ENCODE data around the gene CNGA2.

Gene CNGA2

GRCh38 chrX:151763711-151764110 lies 29.2 kb downstream of the CNGA2 start:
- Histone ChIP-seq H4K20me1 (ENCODE audit: insufficient read depth) (no peaks in the 10 kb centered on the region), H3K4me3 (IDR thresholded peaks at IDR 0.05; ENCODE audit: insufficient read depth, low read depth, low read length) (no peak overlapping the region), H3K4me2 (no peak overlapping the region), H3K79me2 (ENCODE audit: insufficient read depth, low read depth) (no peaks in the 10 kb centered on the region), H3K9ac (no peak overlapping the region), H3K27me3 (ENCODE audit: insufficient read depth, low read depth) (no peaks in the 10 kb centered on the region), H3K36me3 (ENCODE audit: insufficient read depth) (no peaks in the 10 kb centered on the region), H3K4me1 (ENCODE audit: low read depth, poor library complexity, severe bottlenecking) (no peaks in the 10 kb centered on the region), H2AFZ (ENCODE audit: low read depth) (no peak overlapping the region), H3K27ac (no peak overlapping the region)
- no peak for TF ChIP-seq CTCF (conservative IDR thresholded peaks at IDR 0.05; ENCODE audit: low read depth, low read length)

- H3K27me3 ChIP-seq (ENCODE audit: insufficient read depth, low read depth), result no peaks in the 10 kb centered on the region
- no peak overlapping the region for H3K4me3 ChIP-seq (IDR thresholded peaks at IDR 0.05; ENCODE audit: insufficient read depth, low read depth, low read length)
- no peaks in the 10 kb centered on the region for H3K79me2 ChIP-seq (ENCODE audit: insufficient read depth, low read depth)
- no peak for TF ChIP-seq CTCF (conservative IDR thresholded peaks at IDR 0.05; ENCODE audit: low read depth, low read length)
- H3K4me1 ChIP-seq (ENCODE audit: low read depth, poor library complexity, severe bottlenecking), result no peaks in the 10 kb centered on the region
- H3K4me2 ChIP-seq, result no peak overlapping the region
- H3K27ac ChIP-seq, result no peak overlapping the region
- H2AFZ ChIP-seq (ENCODE audit: low read depth), result no peak overlapping the region
- H3K36me3 ChIP-seq (ENCODE audit: insufficient read depth), result no peaks in the 10 kb centered on the region
- no peaks in the 10 kb centered on the region for H4K20me1 ChIP-seq (ENCODE audit: insufficient read depth)
- no peak overlapping the region for H3K9ac ChIP-seq
Observed at GRCh38 chrX:151765026-151765425, 30.5 kb downstream of the CNGA2 start.

GRCh38 chrX:151771726-151772125 lies 37.2 kb downstream of the CNGA2 start:
- Histone ChIP-seq H4K20me1 (ENCODE audit: insufficient read depth) (no peaks in the 10 kb centered on the region), H3K27me3 (ENCODE audit: insufficient read depth, low read depth) (no peaks in the 10 kb centered on the region), H3K79me2 (ENCODE audit: insufficient read depth, low read depth) (no peaks in the 10 kb centered on the region), H3K27ac (no peak overlapping the region), H3K4me1 (ENCODE audit: low read depth, poor library complexity, severe bottlenecking) (no peaks in the 10 kb centered on the region), H3K36me3 (ENCODE audit: insufficient read depth) (no peaks in the 10 kb centered on the region), H3K9ac (no peak overlapping the region), H3K4me2 (no peak overlapping the region), H2AFZ (ENCODE audit: low read depth) (no peak overlapping the region), H3K4me3 (IDR thresholded peaks at IDR 0.05; ENCODE audit: insufficient read depth, low read depth, low read length) (no peak overlapping the region)
- no peak for TF ChIP-seq CTCF (conservative IDR thresholded peaks at IDR 0.05; ENCODE audit: low read depth, low read length)

- H3K27me3 ChIP-seq (ENCODE audit: insufficient read depth, low read depth), result no peaks in the 10 kb centered on the region
- H4K20me1 ChIP-seq (ENCODE audit: insufficient read depth), result no peaks in the 10 kb centered on the region
- no peak overlapping the region for H3K27ac ChIP-seq
- H3K4me3 ChIP-seq (IDR thresholded peaks at IDR 0.05; ENCODE audit: insufficient read depth, low read depth, low read length), result no peak overlapping the region
- no peaks in the 10 kb centered on the region for H3K36me3 ChIP-seq (ENCODE audit: insufficient read depth)
- H3K79me2 ChIP-seq (ENCODE audit: insufficient read depth, low read depth), result no peaks in the 10 kb centered on the region
- H3K4me2 ChIP-seq, result no peak overlapping the region
- H3K4me1 ChIP-seq (ENCODE audit: low read depth, poor library complexity, severe bottlenecking), result no peaks in the 10 kb centered on the region
- no peak for TF ChIP-seq CTCF (conservative IDR thresholded peaks at IDR 0.05; ENCODE audit: low read depth, low read length)
- H3K9ac ChIP-seq, result no peak overlapping the region
- H2AFZ ChIP-seq (ENCODE audit: low read depth), result no peak overlapping the region
Observed at GRCh38 chrX:151773434-151773833, 38.9 kb downstream of the CNGA2 start.

- Histone ChIP-seq H3K79me2 (ENCODE audit: insufficient read depth, low read depth) (no peaks in the 10 kb centered on the region), H3K4me2 (no peak overlapping the region), H3K27ac (no peak overlapping the region), H3K4me1 (ENCODE audit: low read depth, poor library complexity, severe bottlenecking) (no peaks in the 10 kb centered on the region), H3K36me3 (ENCODE audit: insufficient read depth) (no peaks in the 10 kb centered on the region), H4K20me1 (ENCODE audit: insufficient read depth) (no peaks in the 10 kb centered on the region), H3K9ac (no peak overlapping the region), H3K27me3 (ENCODE audit: insufficient read depth, low read depth) (no peaks in the 10 kb centered on the region), H2AFZ (ENCODE audit: low read depth) (no peak overlapping the region), H3K4me3 (IDR thresholded peaks at IDR 0.05; ENCODE audit: insufficient read depth, low read depth, low read length) (no peak overlapping the region)
- no peak for TF ChIP-seq CTCF (conservative IDR thresholded peaks at IDR 0.05; ENCODE audit: low read depth, low read length)
Observed at GRCh38 chrX:151774421-151774820, 39.9 kb downstream of the CNGA2 start.
